HG03520 (cell line): Measurements from ENCODE around the gene TSGA10.
A peak's percentile ranks its signal among the peaks of the same experiment; 100 is the strongest.
"Not testable (repeated sequence)": the region's sequence is repeated elsewhere in the genome, so short reads cannot be mapped to it uniquely, and the experiment has no call there.

ENCODE experiments used
- ATAC-seq: cut with Tn5 transposase; IDR thresholded peaks from one replicate; pipeline ENCODE4 v1.9.1; 2021; ENCODE audit warnings: mild to moderate bottlenecking, moderate library complexity; ENCODE audit not compliant: unreplicated experiment

Gene TSGA10

GRCh38 chr2:99153921-99154604, 679 bp downstream of the TSGA10 start:
- ATAC-seq: no peak

- no peak for ATAC-seq
These were observed 2.4 kb downstream of the TSGA10 start for GRCh38 chr2:99152199-99152895.

- ATAC-seq: no peak
These were observed 4.0 kb downstream of the TSGA10 start for GRCh38 chr2:99150706-99151105.

GRCh38 chr2:99141110-99142108, 13.3 kb downstream of the TSGA10 start, which contains the start of gene C2orf15:
Gene C2orf15, plus strand, starts transcription at chr2:99141707. Its CDS starts 8,852 bp downstream, at chr2:99150559.
- peak; percentile 87 for ATAC-seq

- ATAC-seq: peak; percentile 11
These were observed 14.0 kb downstream of the TSGA10 start for GRCh38 chr2:99140860-99141109.

- ATAC-seq: no peak
These were observed 14.5 kb downstream of the TSGA10 start for GRCh38 chr2:99140056-99140859.

- ATAC-seq: no peak
These were observed 15.7 kb downstream of the TSGA10 start for GRCh38 chr2:99139003-99139402.

- ATAC-seq: not testable (repeated sequence)
These were observed 19.6 kb downstream of the TSGA10 start for GRCh38 chr2:99135044-99135556.

GRCh38 chr2:99127981-99128380, 26.8 kb downstream of the TSGA10 start:
- ATAC-seq: no peak

GRCh38 chr2:99112617-99113016, 42.1 kb downstream of the TSGA10 start:
- ATAC-seq: no peak

GRCh38 chr2:99111945-99112344, 42.8 kb downstream of the TSGA10 start:
- ATAC-seq: no peak

- no peak for ATAC-seq
These were observed 43.5 kb downstream of the TSGA10 start for GRCh38 chr2:99111236-99111635.

GRCh38 chr2:99106913-99107312, 47.8 kb downstream of the TSGA10 start:
- no peak for ATAC-seq

GRCh38 chr2:99104006-99104405, 50.7 kb downstream of the TSGA10 start:
- no peak for ATAC-seq

- no peak for ATAC-seq
These were observed 53.0 kb downstream of the TSGA10 start for GRCh38 chr2:99101697-99102096.

- no peak for ATAC-seq
These were observed 58.0 kb downstream of the TSGA10 start for GRCh38 chr2:99096728-99097127.

GRCh38 chr2:99088017-99088416, 66.7 kb downstream of the TSGA10 start:
- no peak for ATAC-seq

GRCh38 chr2:99086385-99086784, 68.4 kb downstream of the TSGA10 start:
- no peak for ATAC-seq

- ATAC-seq: no peak
These were observed 69.3 kb downstream of the TSGA10 start for GRCh38 chr2:99085421-99085820.

- ATAC-seq: no peak
These were observed 70.5 kb downstream of the TSGA10 start for GRCh38 chr2:99084256-99084655.
